Frontal cortex (tissue), 4 donors: ENCODE measurements around the gene IRGM. TPM values are rescaled to one million over a fixed set of nuclear protein-coding genes. Genes with fewer than 3 reads are reported as not detected.

ENCODE experiments used
- DNase-seq, 2 donors: peaks; one replicate each; pipeline ENCODE4 v3.0.0; 2012; ENCODE audit warnings: low spot score in 2 of 2
- FAIRE-seq: peaks from 2 replicates; lab custom pipeline; 2012; peaks lifted over from hg19 to GRCh38; lab: Jason Lieb, UNC
- total RNA-seq: library from RNA; depleted of rRNA; stranded (reverse); fragments of >200 nt; gene quantifications from one replicate; pipeline ENCODE4 v1.2.3, GENCODE V29; 2014
- donor health status: control.
- donor health status: control.
- donor health status: control.

IRGM gene
- total RNA-seq, 1 donor from 2014 or later: not detected

- no peak for DNase-seq
- no peak for FAIRE-seq
These were observed 33.0 kb downstream of the IRGM start for GRCh38 chr5:150879358-150879757.

GRCh38 chr5:150895431-150896428 is 49.4 kb downstream of the IRGM start:
- FAIRE-seq (no peak), DNase-seq (no peak)

Other genes with a start within 250 kb of the IRGM start
- gene SYNPO, start 205.9 kb upstream of the IRGM start, total RNA-seq: 3.7 TPM
- 3.7 TPM for gene MYOZ3, start 185.3 kb upstream of the IRGM start, total RNA-seq
- 25.3 TPM for gene RBM22, start 145.5 kb upstream of the IRGM start, total RNA-seq
- 88.9 TPM for gene DCTN4, start 87.5 kb upstream of the IRGM start, total RNA-seq
- 2.4 TPM for gene SMIM3, start 67.8 kb upstream of the IRGM start, total RNA-seq
- gene ZNF300, start 58.5 kb downstream of the IRGM start, total RNA-seq: 90.9 TPM
- gene GPX3, start 174.1 kb downstream of the IRGM start, total RNA-seq: 4.1 TPM
- 15.1 TPM for gene TNIP1, start 234.5 kb downstream of the IRGM start, total RNA-seq